GM06990 (cell line): ENCODE measurements around the gene PEX14.

ENCODE experiments used
- DNase-seq: peaks from one replicate; pipeline ENCODE4 v3.0.0-alpha.2; 2011; ENCODE audit not compliant: insufficient read length; ENCODE audit errors: extremely low read depth
- H3K27me3 ChIP-seq: replicated peaks from 2 replicates; pipeline ENCODE4 v1.6.0; 2011; ENCODE audit warnings: low read length; ENCODE audit not compliant: control insufficient read depth, insufficient read depth
- H3K36me3 ChIP-seq: 2 replicates; pipeline ENCODE4 v1.5.1; 2011; ENCODE audit warnings: low read length; ENCODE audit not compliant: control insufficient read depth, insufficient read depth
- H3K4me3 ChIP-seq: replicated peaks from 2 replicates; pipeline ENCODE4 v1.5.1; 2011; ENCODE audit warnings: low read depth, mild to moderate bottlenecking, control low read depth, low read length
- TF ChIP-seq, protein P1 (sequence below): IDR thresholded peaks from 2 replicates; pipeline ENCODE4 v1.5.1; 2011; ENCODE audit warnings: low read length, control low read depth, mild to moderate bottlenecking, inconsistent platforms; ENCODE audit not compliant: insufficient read depth, poor library complexity, severe bottlenecking

Gene PEX14

GRCh38 chr1:10511494-10511885, 36.7 kb downstream of the PEX14 start:
- TF ChIP-seq, protein P1, sequence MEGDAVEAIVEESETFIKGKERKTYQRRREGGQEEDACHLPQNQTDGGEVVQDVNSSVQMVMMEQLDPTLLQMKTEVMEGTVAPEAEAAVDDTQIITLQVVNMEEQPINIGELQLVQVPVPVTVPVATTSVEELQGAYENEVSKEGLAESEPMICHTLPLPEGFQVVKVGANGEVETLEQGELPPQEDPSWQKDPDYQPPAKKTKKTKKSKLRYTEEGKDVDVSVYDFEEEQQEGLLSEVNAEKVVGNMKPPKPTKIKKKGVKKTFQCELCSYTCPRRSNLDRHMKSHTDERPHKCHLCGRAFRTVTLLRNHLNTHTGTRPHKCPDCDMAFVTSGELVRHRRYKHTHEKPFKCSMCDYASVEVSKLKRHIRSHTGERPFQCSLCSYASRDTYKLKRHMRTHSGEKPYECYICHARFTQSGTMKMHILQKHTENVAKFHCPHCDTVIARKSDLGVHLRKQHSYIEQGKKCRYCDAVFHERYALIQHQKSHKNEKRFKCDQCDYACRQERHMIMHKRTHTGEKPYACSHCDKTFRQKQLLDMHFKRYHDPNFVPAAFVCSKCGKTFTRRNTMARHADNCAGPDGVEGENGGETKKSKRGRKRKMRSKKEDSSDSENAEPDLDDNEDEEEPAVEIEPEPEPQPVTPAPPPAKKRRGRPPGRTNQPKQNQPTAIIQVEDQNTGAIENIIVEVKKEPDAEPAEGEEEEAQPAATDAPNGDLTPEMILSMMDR = no peak
- Histone ChIP-seq H3K36me3 (no peaks in the 10 kb centered on the region; the same call in 1 of the 2 replicates), H3K27me3 (no peaks in the 10 kb centered on the region), H3K4me3 (no peak overlapping the region)
- DNase-seq = no peak

- TF ChIP-seq, protein P1 = no peak
- no peaks in the 10 kb centered on the region for H3K27me3 ChIP-seq
- H3K36me3 ChIP-seq = peaks cover 2% of the 10 kb centered on the region; the same call in 1 of the 2 replicates
- no peak overlapping the region for H3K4me3 ChIP-seq
- no peak for DNase-seq
These were observed 38.4 kb downstream of the PEX14 start for GRCh38 chr1:10513199-10513598.

DNA sequence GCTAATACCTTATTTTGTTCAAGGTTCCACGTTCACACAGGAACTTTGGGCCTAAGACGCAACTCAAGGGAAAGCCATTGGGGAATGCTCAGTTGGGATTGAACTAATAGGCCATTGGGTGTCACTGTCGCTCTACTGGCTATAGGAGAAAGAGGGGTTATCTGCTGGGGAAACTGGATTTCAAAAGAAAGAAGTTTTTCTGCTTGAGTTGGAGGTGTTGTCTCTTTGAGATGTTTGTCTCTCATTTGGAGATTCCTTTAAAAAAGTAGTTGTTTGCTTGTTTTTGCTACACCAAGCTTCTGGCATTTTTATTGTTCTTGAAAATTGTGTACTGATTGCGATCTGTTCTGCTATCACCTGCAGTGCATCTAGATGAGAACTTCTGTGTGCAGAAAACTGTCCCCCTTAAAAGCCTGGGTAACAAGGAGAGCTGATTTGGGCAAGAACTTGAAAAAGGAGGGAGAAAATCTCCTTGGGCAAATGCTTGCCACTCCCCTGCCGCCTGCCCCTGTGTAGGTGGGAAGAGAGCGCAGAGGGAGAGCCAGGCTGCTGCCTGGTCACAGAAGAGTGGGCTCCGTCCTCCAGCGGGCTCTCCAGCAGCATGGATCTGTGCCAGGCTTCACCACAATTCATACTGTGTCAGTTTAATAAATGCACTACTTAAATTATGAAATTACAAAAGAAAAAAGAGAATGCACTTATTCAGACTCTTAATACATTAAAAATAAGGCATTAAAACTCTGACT, 39.9 kb downstream of the PEX14 start:
- H3K4me3 ChIP-seq = no peak overlapping the region
- no peaks in the 10 kb centered on the region for H3K27me3 ChIP-seq
- no peak for DNase-seq
- TF ChIP-seq, protein P1 = peak; percentile 45
- peaks cover 2% of the 10 kb centered on the region; the same call in 1 of the 2 replicates for H3K36me3 ChIP-seq

DNA sequence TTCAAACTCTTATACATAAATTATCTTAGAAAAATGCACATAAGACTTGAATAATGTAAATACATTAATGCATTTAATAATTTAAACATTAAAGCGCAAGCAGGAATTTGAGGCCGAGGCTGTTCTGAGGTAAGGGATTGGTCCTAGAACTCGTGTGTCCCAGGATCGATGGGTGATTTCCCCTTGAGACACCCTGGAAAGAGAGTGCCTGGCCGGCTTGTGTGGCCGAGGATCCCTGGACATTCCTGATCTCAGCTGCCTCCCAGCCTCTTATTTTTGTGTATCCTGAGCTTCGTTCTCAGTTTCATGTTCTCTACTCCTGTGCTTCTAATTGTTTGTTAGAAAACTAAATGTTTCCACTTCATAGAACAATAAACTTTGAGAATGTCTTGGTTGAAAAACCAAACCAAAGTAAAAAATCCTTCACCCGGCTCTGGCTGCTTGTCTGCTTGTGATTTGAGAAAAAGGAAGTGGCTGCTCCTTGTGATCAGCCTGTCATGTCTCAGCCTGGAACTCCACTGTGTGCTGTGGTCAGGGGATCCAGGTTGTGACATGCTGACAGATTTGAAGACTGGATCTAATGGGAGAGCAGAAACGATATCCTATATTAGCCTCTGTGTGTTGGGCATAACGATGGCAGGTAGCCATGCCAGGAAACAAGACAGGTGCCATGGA, 40.7 kb downstream of the PEX14 start:
- TF ChIP-seq, protein P1 = no peak
- Histone ChIP-seq H3K27me3 (no peaks in the 10 kb centered on the region), H3K4me3 (no peak overlapping the region), H3K36me3 (peaks cover 2% of the 10 kb centered on the region; the same call in 1 of the 2 replicates)
- no peak for DNase-seq

DNA sequence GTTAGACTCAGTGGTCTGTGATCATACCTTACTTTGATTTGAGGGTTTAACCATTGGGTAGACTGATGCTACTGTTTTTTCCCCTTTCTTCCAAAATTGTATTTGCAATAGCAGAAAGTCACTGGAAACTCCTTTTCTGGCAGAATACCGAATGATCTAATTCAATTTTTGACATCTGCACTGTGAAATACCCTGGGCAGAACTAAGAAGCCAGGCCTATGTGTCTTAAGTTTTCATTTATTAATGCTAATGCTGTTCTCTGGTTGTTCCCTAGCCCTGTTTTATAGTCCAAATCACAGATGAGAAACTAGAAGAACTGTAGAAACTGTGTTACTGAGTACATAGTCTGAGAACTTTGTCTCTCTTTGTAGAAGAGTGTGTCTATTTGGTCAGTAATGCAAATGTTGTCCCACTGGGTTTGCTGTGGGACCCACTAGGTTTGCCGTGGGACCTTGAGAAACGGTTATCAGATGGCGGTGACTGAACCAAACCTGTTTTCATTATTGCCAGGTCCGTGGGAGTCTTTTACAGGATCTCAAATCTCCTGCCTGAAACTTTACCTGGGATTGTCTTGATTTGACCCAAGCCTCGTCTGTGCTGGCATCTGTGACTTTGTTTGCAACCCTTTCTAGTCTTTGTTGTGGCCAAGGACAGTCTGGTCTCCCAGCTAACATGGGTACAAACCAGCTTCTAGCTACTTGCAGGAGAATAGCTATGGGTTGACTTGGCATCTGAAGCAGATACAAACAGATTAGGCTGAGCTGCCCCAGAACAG, 41.4 kb downstream of the PEX14 start:
- H3K4me3 ChIP-seq = no peak overlapping the region
- TF ChIP-seq, protein P1 = no peak
- no peaks in the 10 kb centered on the region for H3K27me3 ChIP-seq
- peaks cover 2% of the 10 kb centered on the region; the same call in 1 of the 2 replicates for H3K36me3 ChIP-seq
- no peak for DNase-seq
